GM18868 (cell line): Measurements from ENCODE around the gene EHF.
A peak's percentile ranks its signal among the peaks of the same experiment; 100 is the strongest.

Experiments used
- ATAC-seq: cut with Tn5 transposase; IDR thresholded peaks from one replicate; pipeline ENCODE4 v1.9.1; 2021; ENCODE audit warnings: mild to moderate bottlenecking, moderate library complexity; ENCODE audit not compliant: unreplicated experiment

Gene EHF

GRCh38 chr11:34623463-34623862 lies 2.6 kb downstream of the EHF start:
- no peak for ATAC-seq

GRCh38 chr11:34624069-34624468 lies 3.2 kb downstream of the EHF start:
- no peak for ATAC-seq

GRCh38 chr11:34625576-34625975 lies 4.7 kb downstream of the EHF start:
- ATAC-seq = no peak

GRCh38 chr11:34626393-34626792 lies 5.5 kb downstream of the EHF start:
- peak; percentile 47 for ATAC-seq

- ATAC-seq = no peak
Measured at GRCh38 chr11:34627197-34627596, 6.3 kb downstream of the EHF start.

GRCh38 chr11:34629711-34630110 lies 8.8 kb downstream of the EHF start:
- no peak for ATAC-seq

GRCh38 chr11:34630544-34630943 lies 9.7 kb downstream of the EHF start:
- ATAC-seq = no peak

GRCh38 chr11:34631297-34631696 lies 10.4 kb downstream of the EHF start:
- no peak for ATAC-seq

GRCh38 chr11:34631737-34632104 lies 10.8 kb downstream of the EHF start:
- ATAC-seq = no peak

GRCh38 chr11:34632105-34632791 lies 11.4 kb downstream of the EHF start:
- ATAC-seq = no peak

- no peak for ATAC-seq
Measured at GRCh38 chr11:34633640-34633989, 12.7 kb downstream of the EHF start.

- peak; percentile 92 for ATAC-seq
Measured at GRCh38 chr11:34633990-34634693, 13.2 kb downstream of the EHF start.

- ATAC-seq = peak; percentile 27
Measured at GRCh38 chr11:34634694-34635062, 13.8 kb downstream of the EHF start.

GRCh38 chr11:34636127-34636526 lies 15.2 kb downstream of the EHF start:
- ATAC-seq = no peak

GRCh38 chr11:34637303-34637702 lies 16.4 kb downstream of the EHF start:
- ATAC-seq = no peak

GRCh38 chr11:34638897-34639296 lies 18.0 kb downstream of the EHF start:
- no peak for ATAC-seq

GRCh38 chr11:34639545-34639944 lies 18.7 kb downstream of the EHF start:
- no peak for ATAC-seq

GRCh38 chr11:34640050-34640923 lies 19.4 kb downstream of the EHF start:
- no peak for ATAC-seq

- no peak for ATAC-seq
Measured at GRCh38 chr11:34640924-34641275, 20.0 kb downstream of the EHF start.

GRCh38 chr11:34641456-34641855 lies 20.6 kb downstream of the EHF start:
- no peak for ATAC-seq

GRCh38 chr11:34642001-34642554 lies 21.2 kb downstream of the EHF start:
- ATAC-seq = no peak

GRCh38 chr11:34642873-34643272 lies 22.0 kb downstream of the EHF start:
- ATAC-seq = no peak
